ENCODE results near the gene MRPS25.
"Not testable (repeated sequence)": the region's sequence is repeated elsewhere in the genome, so short reads cannot be mapped to it uniquely, and the experiment has no call there.

Gene MRPS25

DNA sequence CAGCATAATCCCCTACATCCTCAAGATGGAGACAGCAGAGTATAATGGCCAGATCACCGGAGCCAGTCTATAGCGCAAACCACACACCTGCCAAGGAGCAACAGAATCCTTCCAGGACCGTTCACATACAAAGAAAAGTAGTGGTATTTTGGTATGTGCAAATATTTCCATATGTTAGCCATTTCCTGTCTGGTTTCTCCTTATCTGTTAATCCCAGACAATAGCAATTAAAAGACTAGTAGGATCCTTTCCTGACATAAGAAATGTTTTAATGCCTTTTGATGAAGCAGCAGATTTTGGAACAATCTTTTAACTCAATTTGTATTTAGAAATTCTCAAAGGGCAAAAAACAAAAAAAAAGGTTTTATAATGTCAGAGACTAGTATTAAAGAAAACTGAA, 22.2 kb downstream of the MRPS25 start:
- DNase-seq, result no peak

DNA sequence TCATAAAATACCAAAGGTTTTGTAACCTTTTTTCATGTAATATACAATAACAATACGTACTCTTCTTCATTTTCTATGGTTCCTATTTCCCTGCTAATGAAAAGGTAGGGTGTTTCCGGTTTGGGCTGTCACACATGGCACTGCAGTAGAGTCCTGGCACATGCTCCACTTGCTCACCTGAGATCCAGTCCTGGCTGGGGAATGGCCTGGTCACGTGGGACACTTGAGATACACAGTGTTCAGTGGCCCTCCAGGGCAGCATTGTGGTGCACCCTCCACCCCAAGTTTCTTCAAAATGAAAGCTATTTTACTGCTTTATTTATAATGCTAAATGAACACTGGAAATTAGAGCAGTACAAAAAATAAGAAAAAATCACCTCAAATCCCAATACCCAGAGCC, 23.2 kb downstream of the MRPS25 start:
- no peak for DNase-seq

DNA sequence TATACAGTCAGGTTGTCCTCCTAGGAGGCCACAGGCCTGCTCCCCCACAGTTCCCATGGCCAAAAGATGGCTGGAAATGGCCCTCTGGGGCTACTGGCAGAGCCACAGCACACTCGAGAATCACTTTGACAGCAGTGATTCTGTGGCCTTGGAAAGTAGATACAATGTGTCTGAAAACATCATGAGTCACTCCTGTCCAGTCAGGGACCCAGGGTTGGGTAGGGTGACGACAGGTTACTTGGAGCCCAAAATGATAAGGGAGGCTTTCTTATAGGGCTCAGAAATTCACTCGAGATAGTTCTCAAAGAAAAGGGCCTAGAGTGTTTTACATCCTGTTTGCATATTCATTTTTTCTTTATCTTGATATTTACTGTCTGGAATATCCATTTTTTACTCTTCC, 24.3 kb downstream of the MRPS25 start:
- DNase-seq, result no peak

GRCh38 chr3:15038306-15038705, 26.8 kb downstream of the MRPS25 start:
- DNase-seq, result no peak

DNA sequence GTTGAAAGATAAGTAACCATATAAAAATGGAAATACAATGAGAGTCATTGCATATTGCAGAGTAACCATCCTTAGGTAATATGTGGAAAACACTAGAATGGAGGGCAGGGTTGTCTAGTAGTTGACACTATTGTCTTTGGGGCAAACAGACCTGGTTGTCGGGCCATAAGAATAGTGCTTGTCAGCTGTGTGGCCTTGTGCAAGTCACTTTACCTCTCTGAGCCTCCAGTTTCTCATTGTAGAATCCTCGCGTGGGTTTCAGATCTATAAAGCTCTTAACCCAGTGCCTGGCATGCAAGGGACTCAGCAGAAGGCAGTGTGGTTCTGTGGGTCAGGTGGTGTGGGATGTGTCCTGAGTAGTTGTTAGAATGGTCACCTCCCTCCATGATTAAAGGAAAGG, 32.0 kb downstream of the MRPS25 start:
- no peak for DNase-seq

DNA sequence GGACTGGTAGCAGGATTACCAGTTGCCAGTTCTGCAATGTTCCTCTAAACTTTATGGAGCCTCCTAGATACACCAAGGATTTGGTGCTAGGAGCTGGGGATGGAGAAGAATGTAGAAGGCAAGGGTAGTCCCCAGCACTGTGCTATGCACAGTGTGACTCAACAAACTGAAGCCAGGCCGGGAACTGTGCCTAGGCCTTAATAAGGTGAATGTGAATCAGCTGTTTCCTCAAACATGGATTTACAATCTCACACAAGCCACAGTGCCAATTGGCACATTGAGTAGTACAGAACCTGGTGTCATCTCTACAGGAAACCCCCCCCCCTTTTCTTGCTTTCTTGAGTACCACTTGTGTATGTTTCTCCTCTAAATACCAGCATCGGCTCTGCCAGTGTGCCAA, 32.5 kb downstream of the MRPS25 start:
- DNase-seq, result no peak

- no peak for DNase-seq
These were observed 35.5 kb downstream of the MRPS25 start for GRCh38 chr3:15029625-15030024.

- DNase-seq, result no peak
These were observed 41.4 kb downstream of the MRPS25 start for GRCh38 chr3:15023719-15024118.

GRCh38 chr3:15023249-15023648, 41.9 kb downstream of the MRPS25 start:
- no peak for DNase-seq

GRCh38 chr3:15017191-15017590, 47.9 kb downstream of the MRPS25 start:
- no peak for DNase-seq

DNA sequence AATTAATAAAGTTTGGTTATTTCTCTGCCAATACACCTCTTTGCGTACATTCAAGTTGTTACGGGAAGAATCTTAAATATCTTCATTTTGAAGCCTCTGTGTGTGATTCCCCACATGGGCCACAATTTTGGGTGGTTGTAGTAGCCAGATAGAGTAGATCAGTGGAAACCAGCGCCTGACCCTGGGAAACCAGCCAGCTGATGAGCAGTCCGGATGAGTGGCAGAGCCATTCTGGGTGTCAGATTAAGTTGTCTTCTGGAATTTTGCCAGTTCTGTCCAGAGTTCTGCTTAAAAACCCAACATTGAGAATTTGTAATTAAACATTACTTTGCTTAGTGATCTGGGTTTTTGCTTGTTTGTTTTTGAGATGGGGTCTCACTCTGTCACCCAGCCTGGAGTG, 49.7 kb downstream of the MRPS25 start:
- no peak for DNase-seq

DNA sequence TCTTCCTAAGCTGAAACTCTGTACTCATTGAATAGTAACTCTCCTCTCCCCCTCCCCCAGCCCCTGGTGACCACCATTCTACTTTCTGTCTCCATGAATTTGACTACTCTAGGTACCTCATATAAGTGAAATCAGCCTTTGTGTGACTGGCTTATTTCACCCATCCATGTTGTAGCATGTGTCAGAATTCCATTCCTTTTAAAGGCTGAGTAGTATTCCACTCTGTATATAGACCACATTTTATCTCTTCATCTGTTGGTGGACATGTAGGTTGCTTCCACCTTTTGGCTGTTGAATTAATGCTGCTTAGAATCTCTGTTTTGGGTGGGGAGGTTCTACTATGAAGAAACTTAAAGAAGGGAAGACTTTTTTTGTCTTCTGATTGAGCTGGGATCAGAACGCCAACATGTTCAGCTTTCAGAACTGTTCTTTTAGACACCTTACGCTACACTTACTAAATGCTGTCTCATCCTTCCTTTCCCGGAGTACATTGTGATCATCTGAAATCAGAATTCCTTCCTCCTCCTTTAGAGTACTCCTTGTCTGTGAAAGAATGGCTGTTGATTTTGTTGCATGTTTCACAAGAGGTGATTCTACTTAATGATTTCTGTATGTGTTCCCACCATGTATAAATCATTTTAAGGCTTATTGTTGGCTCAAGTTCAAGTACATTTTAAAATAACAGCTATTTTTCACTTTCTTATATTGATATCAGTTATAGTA, 50.3 kb downstream of the MRPS25 start:
- no peak for DNase-seq

GRCh38 chr3:15011174-15011573, 53.9 kb downstream of the MRPS25 start:
- DNase-seq, result no peak

DNA sequence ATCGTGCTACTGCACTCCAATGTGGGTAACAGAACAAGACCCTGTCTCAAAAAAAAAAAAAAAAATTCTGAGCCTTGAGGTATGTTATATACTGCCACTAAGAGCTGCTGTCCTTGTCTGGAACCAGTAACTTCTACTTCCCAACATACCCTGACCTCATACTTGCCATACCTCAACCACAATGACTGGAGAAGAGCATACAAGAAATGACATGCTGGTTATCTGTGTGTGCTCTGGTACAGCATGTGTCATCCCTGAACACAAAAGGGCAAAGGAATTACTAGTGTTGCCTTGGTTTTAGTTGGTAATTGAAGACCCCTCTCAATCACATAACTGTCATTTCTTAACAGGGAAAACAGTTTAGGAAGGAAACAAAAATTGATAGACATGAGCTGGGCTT, 54.5 kb downstream of the MRPS25 start:
- DNase-seq, result no peak

GRCh38 chr3:15009167-15009566, 55.9 kb downstream of the MRPS25 start:
- DNase-seq, result no peak

- no peak for DNase-seq
These were observed 57.4 kb downstream of the MRPS25 start for GRCh38 chr3:15007681-15008141.

- not testable (repeated sequence) for DNase-seq
These were observed 65.9 kb downstream of the MRPS25 start for GRCh38 chr3:14999182-14999581.

Data from SIG-M5 (cell line).